Coronary artery (tissue), 2 donors: ENCODE data around the gene MAP1LC3B2.

Source experiments
- DNase-seq: peaks from one replicate; pipeline ENCODE4 v3.0.0-alpha.2; 2017; ENCODE audit warnings: low spot score
- H3K27ac ChIP-seq, 2 donors: fragments of 200-600 bp; sonication (generic); one replicate each; pipeline ENCODE4 v1.5.1; 2016 to 2019
- H3K4me3 ChIP-seq: fragments of 200-600 bp; sonication (generic); 2 replicates; pipeline ENCODE4 v1.5.1; 2016; ENCODE audit warnings: mild to moderate bottlenecking, moderate library complexity
- CTCF ChIP-seq: fragments of 200-600 bp; sonication (generic); IDR thresholded peaks from one replicate; pipeline ENCODE4 v1.5.1; 2019; ENCODE audit warnings: antibody characterized with exemption

The MAP1LC3B2 gene

GRCh38 chr12:116559162-116559935, at the start of gene MAP1LC3B2:
MAP1LC3B2 (plus strand) TSS chr12:116559381; CDS start chr12:116575943, 16,562 bp downstream.
- no peak for TF ChIP-seq CTCF
- Histone ChIP-seq H3K27ac (peak within 1 kb of the TSS in 1 of 2 donors; percentile 67), H3K4me3 (no peak within 1 kb of the TSS)
- DNase-seq: no peak

DNA sequence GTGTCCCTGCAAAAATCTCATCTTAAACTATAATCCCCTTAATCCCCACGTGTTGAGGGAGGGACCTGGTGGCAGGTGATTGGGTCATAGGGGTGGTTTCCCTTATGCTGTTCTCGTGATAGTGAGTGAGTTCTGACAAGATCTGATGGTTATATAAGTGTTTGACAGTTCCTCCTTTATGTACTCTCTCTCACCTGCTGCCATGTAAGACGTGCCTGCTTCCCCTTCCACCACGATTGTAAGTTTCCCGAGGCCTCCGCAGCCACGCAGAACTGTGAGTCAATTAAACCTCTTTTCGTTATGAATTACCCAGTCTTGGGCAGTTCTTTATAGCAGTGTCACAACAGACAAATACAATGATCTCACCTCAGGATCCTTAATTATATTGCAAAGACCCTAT, 45.2 kb upstream of the MAP1LC3B2 start:
- Histone ChIP-seq H3K27ac (no peak overlapping the region), H3K4me3 (no peak overlapping the region)
- DNase-seq: no peak
- no peak for TF ChIP-seq CTCF

DNA sequence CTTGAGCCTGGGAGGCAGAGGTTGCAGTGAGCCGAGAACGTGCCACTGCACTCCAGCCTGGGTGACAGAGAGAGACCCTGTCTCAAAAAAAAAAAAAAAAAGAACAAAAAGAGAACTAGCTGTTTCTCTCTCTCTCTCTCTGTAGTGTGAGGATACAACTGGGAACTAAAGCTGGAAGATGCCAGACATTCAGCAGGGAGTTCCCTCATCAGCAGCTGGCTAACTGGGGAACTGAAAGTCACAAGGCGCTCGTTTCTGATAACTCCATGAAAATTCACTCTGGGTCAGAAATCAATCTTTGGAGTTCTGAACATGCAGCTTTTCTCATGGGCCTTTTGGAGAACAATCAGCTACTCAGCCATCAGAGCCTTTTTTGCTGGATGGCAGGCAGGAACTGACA, 43.5 kb upstream of the MAP1LC3B2 start:
- DNase-seq: no peak
- TF ChIP-seq CTCF: no peak
- H3K4me3 ChIP-seq: no peak overlapping the region
- H3K27ac ChIP-seq: no peak overlapping the region

DNA sequence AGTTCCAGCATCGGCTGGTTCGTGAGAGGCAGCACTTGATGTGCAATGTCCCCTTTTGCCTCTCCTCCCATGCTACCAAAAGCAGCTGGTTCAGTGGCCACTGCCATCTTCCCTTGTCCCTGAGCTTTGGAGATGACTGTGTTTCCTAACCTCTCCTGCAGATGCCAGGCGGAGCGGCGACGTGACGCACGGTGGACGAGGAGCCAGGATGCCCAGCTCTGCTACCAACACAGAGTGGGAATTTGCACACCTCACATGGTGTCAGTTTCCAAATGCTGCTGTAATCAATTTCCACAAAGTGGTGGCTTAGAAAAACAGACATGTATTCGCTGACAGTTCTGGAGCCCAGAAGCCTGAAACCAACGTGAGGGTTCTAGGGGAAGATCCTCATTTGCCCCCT, 42.5 kb upstream of the MAP1LC3B2 start:
- DNase-seq: no peak
- Histone ChIP-seq H3K27ac (no peak overlapping the region), H3K4me3 (no peak overlapping the region)
- no peak for TF ChIP-seq CTCF

- no peak for TF ChIP-seq CTCF
- no peak for DNase-seq
- H3K27ac ChIP-seq: no peak overlapping the region
- no peak overlapping the region for H3K4me3 ChIP-seq
Measured at GRCh38 chr12:116517431-116518045, 41.6 kb upstream of the MAP1LC3B2 start.

DNA sequence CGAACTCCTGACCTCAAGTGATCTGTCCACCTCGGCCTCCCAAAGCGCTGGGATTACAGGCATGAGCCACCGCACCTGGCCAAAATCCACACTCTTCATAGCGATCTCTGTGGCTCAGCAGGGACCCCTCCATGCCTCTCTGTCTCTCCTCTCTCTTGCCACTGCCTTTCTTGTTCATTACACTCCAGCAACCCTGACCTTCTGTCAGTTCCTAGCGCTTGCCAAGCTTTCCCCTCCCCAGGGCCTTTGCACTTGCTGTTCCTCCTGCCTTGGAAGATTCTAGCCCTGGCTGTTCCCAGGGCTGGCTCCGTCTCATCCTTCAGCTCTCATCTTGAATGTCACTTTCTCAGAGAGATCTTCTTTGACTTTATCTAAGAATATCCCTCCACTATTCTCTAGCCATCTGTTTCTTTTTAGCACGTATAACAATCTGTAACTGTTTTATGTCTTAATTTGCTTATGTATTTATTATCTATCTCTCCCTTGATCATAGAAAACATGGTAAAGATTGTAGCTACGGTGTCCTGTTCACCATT, 38.9 kb upstream of the MAP1LC3B2 start:
- no peak for TF ChIP-seq CTCF
- no peak overlapping the region for H3K27ac ChIP-seq
- no peak for DNase-seq
- H3K4me3 ChIP-seq: no peak overlapping the region
